Measurements from ENCODE around the gene PNO1. TPM values are rescaled to one million over a fixed set of nuclear protein-coding genes. Genes with fewer than 3 reads are reported as not detected.

The PNO1 gene
- total RNA-seq, 1 donor from 2014 or later = 20.6 TPM

DNA sequence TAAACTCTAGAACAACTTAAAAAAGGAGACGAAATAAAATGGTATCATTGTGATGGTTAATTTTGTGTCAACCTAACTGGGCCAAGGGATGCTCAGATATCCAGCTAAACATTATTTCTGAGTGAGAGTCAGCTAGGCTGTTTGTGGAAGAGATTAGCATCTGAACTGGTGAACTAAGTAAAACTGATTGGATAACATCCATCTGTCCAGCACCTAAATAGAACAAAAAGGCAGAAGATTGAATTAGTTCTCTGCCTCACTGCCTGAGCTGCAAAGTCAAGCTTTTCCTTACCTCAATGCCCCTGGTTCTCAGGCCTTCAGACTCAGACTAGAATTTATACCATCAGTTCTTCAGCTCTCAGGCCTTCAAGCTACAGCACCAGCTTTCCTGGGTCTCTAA lies 64.6 kb downstream of the PNO1 start:
- H3K36me3 ChIP-seq = no peaks in the 10 kb centered on the region
- H3K27ac Mint-ChIP-seq = no peak overlapping the region
- no peak overlapping the region for H3K4me2 ChIP-seq
- no peaks in the 10 kb centered on the region for H3K27me3 ChIP-seq
- no peaks in the 10 kb centered on the region for H3K9me3 ChIP-seq (ENCODE audit: low read depth)
- H3K27me3 Mint-ChIP-seq (ENCODE audit: insufficient read depth, low read depth) = peaks cover 2% of the 10 kb centered on the region
- H3K4me3 ChIP-seq = no peak overlapping the region
- no peak overlapping the region for H2AFZ ChIP-seq (replicated peaks)
- no peak overlapping the region for H3K4me3 Mint-ChIP-seq
- peaks cover 32% of the 10 kb centered on the region for H3K36me3 Mint-ChIP-seq
- TF ChIP-seq CTCF (IDR thresholded peaks at IDR 0.05) (no peak), EZH2phosphoT487 (IDR thresholded peaks at IDR 0.05) (no peak), EZH2 (IDR thresholded peaks at IDR 0.05) (no peak)
- no peak for DNase-seq (ENCODE audit: low spot score)
- H4K20me1 ChIP-seq (ENCODE audit: low read depth) = peaks cover 100% of the 10 kb centered on the region
- peaks cover 16% of the 10 kb centered on the region for H3K9me3 Mint-ChIP-seq
- H3K79me2 ChIP-seq (ENCODE audit: low read depth) = peaks cover 100% of the 10 kb centered on the region
- peak overlapping the region; percentile 60 for H3K27ac ChIP-seq
- H3K4me1 ChIP-seq = peaks cover 8% of the 10 kb centered on the region
- no peaks in the 10 kb centered on the region for H3K4me1 Mint-ChIP-seq
- H3F3A ChIP-seq (ENCODE audit: low read depth) = no peaks in the 10 kb centered on the region
- H3K9ac ChIP-seq = no peak overlapping the region

- no peak overlapping the region for H2AFZ ChIP-seq (replicated peaks)
- peaks cover 8% of the 10 kb centered on the region for H3K4me1 ChIP-seq
- no peaks in the 10 kb centered on the region for H3K9me3 ChIP-seq (ENCODE audit: low read depth)
- H3K4me3 Mint-ChIP-seq = no peak overlapping the region
- no peak overlapping the region for H3K4me3 ChIP-seq
- no peaks in the 10 kb centered on the region for H3K36me3 ChIP-seq
- no peak for DNase-seq (ENCODE audit: low spot score)
- H3F3A ChIP-seq (ENCODE audit: low read depth) = no peaks in the 10 kb centered on the region
- H3K36me3 Mint-ChIP-seq = peaks cover 32% of the 10 kb centered on the region
- no peaks in the 10 kb centered on the region for H3K4me1 Mint-ChIP-seq
- H3K27ac ChIP-seq = no peak overlapping the region
- H3K27ac Mint-ChIP-seq = no peak overlapping the region
- H3K27me3 Mint-ChIP-seq (ENCODE audit: insufficient read depth, low read depth) = peaks cover 2% of the 10 kb centered on the region
- H3K27me3 ChIP-seq = no peaks in the 10 kb centered on the region
- no peak overlapping the region for H3K4me2 ChIP-seq
- peaks cover 16% of the 10 kb centered on the region for H3K9me3 Mint-ChIP-seq
- H3K79me2 ChIP-seq (ENCODE audit: low read depth) = peaks cover 100% of the 10 kb centered on the region
- H3K9ac ChIP-seq = no peak overlapping the region
- H4K20me1 ChIP-seq (ENCODE audit: low read depth) = peaks cover 100% of the 10 kb centered on the region
- TF ChIP-seq EZH2phosphoT487 (IDR thresholded peaks at IDR 0.05) (no peak), CTCF (IDR thresholded peaks at IDR 0.05) (no peak), EZH2 (IDR thresholded peaks at IDR 0.05) (no peak)
Observed at GRCh38 chr2:68223419-68223818, 65.7 kb downstream of the PNO1 start.

DNA sequence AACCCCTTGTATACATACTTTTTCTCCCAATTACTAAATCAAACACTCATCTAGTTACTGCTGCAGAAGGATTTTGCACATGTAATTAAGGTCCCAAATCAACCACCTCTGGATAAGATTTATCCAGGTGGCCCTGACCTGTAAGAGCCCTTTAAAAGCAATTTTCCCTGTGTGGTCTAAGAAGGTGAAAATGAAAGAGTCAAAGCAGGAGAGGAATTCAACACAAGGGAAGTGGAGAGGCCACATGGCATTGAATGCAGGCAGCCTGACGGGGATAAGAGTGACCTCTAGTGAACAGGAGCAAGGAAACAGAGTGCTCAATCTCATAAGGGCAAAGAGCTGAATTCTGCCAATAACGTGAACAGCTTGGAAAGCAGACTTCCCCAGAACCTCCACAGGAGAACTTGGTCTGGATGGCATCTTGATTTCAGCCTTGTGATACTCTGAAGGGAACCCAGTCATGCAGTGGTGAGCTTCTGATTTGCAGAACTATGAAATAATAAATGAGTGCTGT lies 67.5 kb downstream of the PNO1 start:
- H3K4me3 ChIP-seq = no peak overlapping the region
- Mint-ChIP-seq H3K27me3 (ENCODE audit: insufficient read depth, low read depth) (no peaks in the 10 kb centered on the region), H3K4me1 (no peaks in the 10 kb centered on the region), H3K9me3 (peaks cover 14% of the 10 kb centered on the region), H3K4me3 (no peak overlapping the region), H3K36me3 (peaks cover 29% of the 10 kb centered on the region), H3K27ac (no peak overlapping the region)
- H3K36me3 ChIP-seq = no peaks in the 10 kb centered on the region
- peaks cover 8% of the 10 kb centered on the region for H3K4me1 ChIP-seq
- H3K27ac ChIP-seq = no peak overlapping the region
- H3K79me2 ChIP-seq (ENCODE audit: low read depth) = peaks cover 100% of the 10 kb centered on the region
- TF ChIP-seq EZH2 (IDR thresholded peaks at IDR 0.05) (no peak), CTCF (IDR thresholded peaks at IDR 0.05) (peak; percentile 45), EZH2phosphoT487 (IDR thresholded peaks at IDR 0.05) (no peak)
- no peak overlapping the region for H3K4me2 ChIP-seq
- no peaks in the 10 kb centered on the region for H3K9me3 ChIP-seq (ENCODE audit: low read depth)
- peaks cover 94% of the 10 kb centered on the region for H4K20me1 ChIP-seq (ENCODE audit: low read depth)
- DNase-seq (ENCODE audit: low spot score) = peak; percentile 59
- H3K9ac ChIP-seq = no peak overlapping the region
- H3F3A ChIP-seq (ENCODE audit: low read depth) = no peaks in the 10 kb centered on the region
- no peaks in the 10 kb centered on the region for H3K27me3 ChIP-seq
- no peak overlapping the region for H2AFZ ChIP-seq (replicated peaks)

Other genes with a start within 250 kb of the PNO1 start
- 38.8 and 66.6 TPM in 2 replicates for gene C1D, start 94.9 kb upstream of the PNO1 start, total RNA-seq (ENCODE audit: low replicate concordance)
- 29.1 and 41.4 TPM in 2 replicates for gene PPP3R1, start 94.6 kb downstream of the PNO1 start, total RNA-seq (ENCODE audit: low replicate concordance)
- 3.7 and 5.0 TPM in 2 replicates for gene CNRIP1, start 162.1 kb downstream of the PNO1 start, total RNA-seq (ENCODE audit: low replicate concordance)
- not detected in 2 replicates for gene PLEK, start 207.4 kb downstream of the PNO1 start, total RNA-seq (ENCODE audit: low replicate concordance)

All from neural progenitor cell (in vitro differentiated cells).